Erythroblast (primary cell): Measurements from ENCODE around the gene RNF112.

Source experiments
- DNase-seq, 2 experiments: peaks; one replicate each; lab custom pipeline; 2025; lab: John Stamatoyannopoulos, UW
- GATA1 ChIP-seq: IDR thresholded peaks from 2 replicates; pipeline ENCODE4 v1.6.1; 2011; ENCODE audit warnings: low read depth, mild to moderate bottlenecking, control low read depth, low read length, moderate library complexity
- POLR2A ChIP-seq: IDR thresholded peaks from 2 replicates; pipeline ENCODE4 v1.6.1; 2011; ENCODE audit warnings: mild to moderate bottlenecking, low read length

RNF112 gene

GRCh38 chr17:19407601-19408345, 3.3 kb upstream of the RNF112 start:
- no peak for DNase-seq
- TF ChIP-seq GATA1, result no peak
- no peak for TF ChIP-seq POLR2A

DNA sequence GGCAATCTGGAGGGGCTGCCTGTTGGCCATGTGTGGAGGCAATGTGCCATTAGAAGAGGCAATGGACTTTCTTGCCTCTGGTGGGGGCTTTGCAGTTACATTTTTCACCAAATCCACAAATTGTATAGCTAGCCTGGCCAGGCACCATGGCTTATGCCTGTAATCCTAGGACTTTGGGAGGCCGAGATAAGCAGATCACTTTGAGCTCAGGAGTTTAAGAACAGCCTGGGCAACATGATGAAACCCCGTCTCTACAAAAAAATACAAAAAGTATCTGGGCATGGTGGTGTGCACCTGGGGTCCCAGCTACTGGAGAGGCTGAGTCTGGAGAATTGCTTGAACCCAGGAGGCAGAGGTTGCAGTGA, 2.7 kb upstream of the RNF112 start:
- TF ChIP-seq GATA1 (no peak), POLR2A (no peak)

GRCh38 chr17:19409066-19409465, 2.0 kb upstream of the RNF112 start:
- DNase-seq, result no peak
- TF ChIP-seq GATA1, result no peak
- TF ChIP-seq POLR2A, result no peak

More for the DNA sequence above, 2.7 kb upstream of the RNF112 start:
- DNase-seq, result no peak

GRCh38 chr17:19409509-19409908, 1.5 kb upstream of the RNF112 start:
- no peak for DNase-seq
- TF ChIP-seq POLR2A (no peak), GATA1 (no peak)

- no peak for DNase-seq
- TF ChIP-seq GATA1 (no peak), POLR2A (no peak)
Observed at GRCh38 chr17:19410091-19410490, 941 bp upstream of the RNF112 start.

DNA sequence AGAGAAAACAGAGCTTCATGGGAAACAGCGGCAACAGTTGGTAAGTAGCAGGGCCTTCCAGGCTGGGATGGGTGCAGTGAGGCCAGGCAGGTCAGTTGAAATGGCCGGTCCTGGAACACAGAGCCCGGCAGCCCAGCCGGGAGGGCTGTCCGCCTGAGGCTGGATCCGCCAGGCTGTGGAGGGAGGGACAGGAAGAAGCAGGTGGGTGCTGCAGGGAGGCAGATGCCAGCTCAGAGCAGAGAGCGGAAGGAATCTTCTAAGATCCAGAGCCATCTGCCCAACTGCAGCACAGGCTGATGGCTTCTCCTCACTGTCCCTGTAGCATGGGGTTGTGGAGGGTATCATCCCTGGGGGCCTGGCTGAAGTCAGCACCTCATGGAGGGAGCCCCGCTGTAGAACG, 599 bp downstream of the RNF112 start:
- DNase-seq, result no peak
- TF ChIP-seq GATA1 (no peak), POLR2A (no peak)

DNA sequence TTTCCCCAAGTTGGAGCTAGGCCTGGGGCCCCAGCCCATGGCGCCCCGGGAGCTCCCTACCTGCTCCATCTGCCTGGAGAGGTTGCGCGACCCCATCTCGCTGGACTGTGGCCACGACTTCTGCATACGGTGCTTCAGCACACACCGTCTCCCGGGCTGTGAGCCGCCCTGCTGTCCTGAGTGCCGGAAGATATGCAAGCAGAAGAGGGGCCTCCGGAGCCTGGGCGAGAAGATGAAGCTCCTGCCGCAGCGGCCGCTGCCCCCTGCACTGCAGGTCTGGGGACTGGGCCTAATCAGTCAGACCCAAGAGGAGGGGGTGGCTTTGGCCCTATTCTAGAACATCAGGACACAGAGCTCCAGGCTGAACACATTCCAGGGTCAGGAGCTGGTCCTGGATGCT, 1.5 kb downstream of the RNF112 start:
- no peak for TF ChIP-seq GATA1
- no peak for TF ChIP-seq POLR2A
- DNase-seq, result no peak

- TF ChIP-seq POLR2A, result no peak
- no peak for TF ChIP-seq GATA1
- no peak for DNase-seq
Observed at GRCh38 chr17:19412984-19413383, 2.0 kb downstream of the RNF112 start.

DNA sequence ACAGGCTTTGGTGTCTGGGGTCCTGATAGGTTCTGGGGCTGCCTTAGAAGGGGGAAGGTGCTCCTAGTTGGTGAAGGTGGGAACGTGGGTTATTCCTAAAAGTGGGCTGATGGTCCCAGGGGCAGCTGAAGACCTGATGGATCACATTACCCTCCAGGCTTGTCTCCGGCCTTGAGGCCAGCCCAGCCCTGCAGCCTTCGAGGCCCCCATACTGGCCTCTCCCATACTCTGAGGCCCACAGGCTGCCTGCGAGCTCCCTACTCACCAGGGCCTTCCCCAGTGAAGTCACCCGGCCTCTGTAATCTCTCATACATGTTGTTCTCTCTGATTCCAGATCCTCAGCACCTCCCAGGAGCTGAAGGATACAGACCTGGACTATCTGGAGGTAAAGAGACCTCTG, 2.7 kb downstream of the RNF112 start:
- no peak for TF ChIP-seq GATA1
- no peak for TF ChIP-seq POLR2A
- DNase-seq, result no peak

GRCh38 chr17:19414396-19415280, 3.6 kb downstream of the RNF112 start:
- no peak for DNase-seq
- TF ChIP-seq GATA1, result no peak
- TF ChIP-seq POLR2A, result no peak

DNA sequence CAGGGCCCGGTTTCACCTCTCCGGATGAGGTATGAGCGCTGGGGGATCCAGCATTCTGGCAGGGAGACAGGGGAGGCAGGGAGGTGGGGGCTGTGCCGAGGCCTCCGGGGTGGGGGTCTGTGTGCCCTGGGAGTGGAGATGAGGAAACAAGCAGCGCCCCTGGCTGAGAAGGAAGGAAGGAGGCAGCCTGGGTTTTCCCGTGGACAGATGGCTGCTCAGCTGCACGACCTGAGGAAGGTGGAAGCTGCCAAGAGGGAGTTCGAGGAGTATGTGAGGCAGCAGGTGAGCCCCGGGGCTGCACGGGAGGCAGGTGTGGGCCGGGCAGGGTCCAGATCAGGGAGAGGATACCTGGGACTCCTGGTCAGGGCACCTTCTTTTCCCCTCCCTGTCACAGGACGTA, 4.3 kb downstream of the RNF112 start:
- DNase-seq, result no peak
- TF ChIP-seq POLR2A (no peak), GATA1 (no peak)

DNA sequence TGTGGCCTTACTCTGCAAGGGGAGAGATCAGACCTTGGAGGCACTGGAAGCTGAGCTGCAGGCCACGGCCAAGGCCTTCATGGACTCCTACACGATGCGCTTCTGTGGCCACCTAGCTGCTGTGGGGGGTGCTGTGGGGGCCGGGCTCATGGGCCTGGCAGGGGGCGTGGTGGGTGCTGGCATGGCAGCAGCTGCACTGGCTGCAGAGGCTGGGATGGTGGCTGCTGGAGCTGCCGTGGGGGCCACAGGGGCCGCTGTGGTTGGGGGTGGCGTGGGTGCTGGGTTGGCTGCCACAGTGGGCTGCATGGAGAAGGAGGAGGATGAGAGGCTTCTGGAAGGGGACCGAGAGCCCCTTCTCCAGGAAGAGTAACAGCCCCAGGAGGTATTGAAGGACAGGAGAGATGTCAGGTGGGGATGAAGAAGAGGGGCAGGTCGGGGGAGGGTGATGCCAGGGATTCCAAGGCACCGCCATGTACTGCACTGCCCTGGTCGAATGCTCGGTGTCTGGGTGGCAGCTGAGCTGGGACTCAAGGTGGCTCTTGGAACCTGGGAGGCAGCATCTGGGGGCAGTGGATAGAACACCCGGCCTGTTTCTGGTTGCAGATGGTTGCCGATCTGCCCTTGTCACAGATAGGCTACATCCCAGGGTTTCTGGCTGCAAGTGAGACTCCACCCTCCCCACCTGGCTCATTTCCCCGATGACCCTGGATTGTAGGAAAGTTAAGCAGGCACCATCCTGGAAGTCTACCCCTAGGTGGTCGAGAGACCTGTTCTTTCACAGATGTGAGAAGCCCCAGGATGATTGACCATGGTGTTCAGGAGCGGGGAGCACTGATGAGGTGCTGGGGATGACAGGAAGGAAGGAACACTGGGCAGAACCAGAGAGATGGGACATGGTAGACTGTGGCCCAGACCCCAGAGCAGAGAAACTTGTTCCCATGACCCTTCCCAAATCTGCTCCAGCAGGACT, 5.1 kb downstream of the RNF112 start:
- no peak for DNase-seq
- TF ChIP-seq POLR2A (no peak), GATA1 (no peak)

- no peak for DNase-seq
Observed at GRCh38 chr17:19417611-19418010, 6.6 kb downstream of the RNF112 start.

More at GRCh38 chr17:19417611-19418010, 6.6 kb downstream of the RNF112 start:
- no peak for TF ChIP-seq GATA1
- TF ChIP-seq POLR2A, result no peak
